NCI-H82 treated with DMSO at 0.1 percent for 48 hours (cell line): ENCODE data around the gene ST6GALNAC3.
"Not testable (repeated sequence)": the region's sequence is repeated elsewhere in the genome, so short reads cannot be mapped to it uniquely, and the experiment has no call there.

ENCODE experiments used
- DNase-seq: peaks from one replicate; lab custom pipeline; 2025; ENCODE audit not compliant: unreplicated experiment; lab: John Stamatoyannopoulos, UW

Gene ST6GALNAC3

DNA sequence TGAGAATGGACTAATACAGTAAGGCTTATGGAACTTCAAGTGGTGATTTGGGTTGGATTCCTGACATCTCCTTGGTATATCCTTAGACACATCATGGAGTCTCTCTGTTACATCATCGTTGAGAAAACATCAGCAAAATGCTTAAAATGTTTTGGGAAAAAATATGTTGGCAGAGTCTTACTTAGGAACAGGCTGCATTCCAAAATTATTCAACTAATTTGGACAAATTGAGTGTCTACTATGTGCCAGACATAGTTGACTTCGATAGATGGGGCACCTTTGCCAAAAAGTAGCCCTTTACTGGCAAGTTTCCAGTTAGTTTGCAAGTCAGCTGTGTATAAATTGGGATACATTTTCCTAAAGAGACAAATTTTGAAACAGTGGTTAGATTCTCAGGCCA lies 539.3 kb downstream of the ST6GALNAC3 start:
- DNase-seq: no peak

DNA sequence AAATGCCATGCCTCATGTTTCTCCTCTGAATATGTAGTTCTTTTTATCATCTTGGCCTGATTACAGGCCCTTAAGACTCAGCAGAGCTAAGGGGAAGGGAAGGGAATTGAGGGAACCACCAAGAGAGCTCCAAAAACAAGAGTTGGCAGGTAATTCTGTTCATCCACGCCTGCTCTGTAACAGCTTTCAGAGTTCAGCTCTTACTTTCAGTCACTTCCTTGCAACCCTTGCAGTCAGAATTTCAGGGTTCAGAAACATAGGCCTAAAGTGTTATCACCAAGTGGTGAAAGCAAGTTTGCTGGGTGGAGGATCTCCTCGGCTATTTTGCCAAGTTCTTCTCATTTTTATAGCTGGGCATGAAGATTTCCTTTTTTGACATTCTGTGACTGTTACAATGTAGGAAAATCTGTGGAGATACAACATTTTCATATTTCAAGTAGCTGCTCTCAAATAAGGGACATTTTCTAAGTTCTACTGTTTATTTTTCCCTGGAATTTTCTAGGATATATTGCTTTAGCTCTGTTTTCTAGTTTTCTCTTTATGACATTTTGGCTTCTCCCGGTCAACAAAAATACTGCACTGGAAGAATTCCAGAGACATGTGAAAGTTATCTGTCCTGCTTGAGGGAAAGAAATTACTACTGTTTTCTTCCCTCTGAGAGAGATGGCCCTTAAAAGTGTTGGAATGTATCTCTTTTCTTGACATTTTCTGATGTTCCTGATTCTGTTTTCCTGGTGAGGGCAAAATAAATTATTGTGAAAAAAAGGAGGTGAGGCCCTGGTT lies 540.9 kb downstream of the ST6GALNAC3 start:
- no peak for DNase-seq

DNA sequence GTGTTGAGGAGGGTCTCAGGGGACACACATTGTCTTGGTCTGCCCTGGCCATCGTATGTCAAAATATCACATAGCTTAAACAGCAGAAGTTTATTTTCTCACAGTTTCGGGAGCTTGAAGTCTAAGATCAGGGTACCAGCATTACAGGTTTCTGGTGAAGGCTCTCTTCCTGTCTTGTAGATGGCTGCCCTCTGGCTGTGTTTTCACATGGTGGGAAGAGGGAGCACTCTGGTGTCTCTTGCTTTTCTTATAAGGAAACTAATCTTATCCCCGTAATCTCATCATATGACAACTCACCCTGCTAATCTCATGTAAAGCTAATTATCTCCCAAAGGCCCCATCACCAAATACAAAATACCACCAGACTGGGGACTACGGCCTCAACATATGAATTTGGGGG lies 545.8 kb downstream of the ST6GALNAC3 start:
- peak; percentile 96 for DNase-seq

DNA sequence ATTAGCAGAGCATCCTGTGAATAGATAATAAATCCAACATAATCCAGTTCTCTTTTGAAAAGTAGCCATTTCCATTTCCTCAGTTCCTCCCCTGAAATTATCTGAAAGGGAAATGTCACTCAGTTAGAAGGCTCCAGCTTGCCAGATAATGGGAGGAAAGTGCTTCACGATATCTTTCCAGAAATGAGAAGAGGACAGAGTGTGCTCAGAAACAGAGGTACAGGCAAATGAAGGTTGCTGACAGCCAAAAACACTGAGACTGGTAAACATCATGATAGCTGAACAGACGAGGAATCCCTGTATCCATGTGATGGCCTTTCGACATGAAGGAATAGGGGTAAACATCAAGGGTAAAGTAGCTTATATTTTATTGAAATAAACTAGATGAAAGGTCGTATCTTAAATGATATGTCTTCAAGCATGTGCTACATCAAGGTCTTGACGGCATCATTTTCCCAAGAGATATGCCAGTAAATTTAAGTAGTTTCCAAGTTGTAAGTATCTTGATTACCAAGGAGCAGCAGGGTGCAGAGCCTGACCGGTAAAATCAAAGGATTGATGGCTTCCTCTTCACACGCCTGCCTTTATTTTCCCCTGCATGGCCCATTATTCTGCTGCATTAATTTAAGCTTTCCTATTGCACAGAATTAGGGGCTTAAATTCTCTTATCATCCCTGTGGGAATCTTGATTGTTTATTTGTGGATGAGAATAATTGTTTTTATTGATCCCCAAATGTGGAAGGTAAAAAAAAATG lies 548.4 kb downstream of the ST6GALNAC3 start:
- DNase-seq: no peak

DNA sequence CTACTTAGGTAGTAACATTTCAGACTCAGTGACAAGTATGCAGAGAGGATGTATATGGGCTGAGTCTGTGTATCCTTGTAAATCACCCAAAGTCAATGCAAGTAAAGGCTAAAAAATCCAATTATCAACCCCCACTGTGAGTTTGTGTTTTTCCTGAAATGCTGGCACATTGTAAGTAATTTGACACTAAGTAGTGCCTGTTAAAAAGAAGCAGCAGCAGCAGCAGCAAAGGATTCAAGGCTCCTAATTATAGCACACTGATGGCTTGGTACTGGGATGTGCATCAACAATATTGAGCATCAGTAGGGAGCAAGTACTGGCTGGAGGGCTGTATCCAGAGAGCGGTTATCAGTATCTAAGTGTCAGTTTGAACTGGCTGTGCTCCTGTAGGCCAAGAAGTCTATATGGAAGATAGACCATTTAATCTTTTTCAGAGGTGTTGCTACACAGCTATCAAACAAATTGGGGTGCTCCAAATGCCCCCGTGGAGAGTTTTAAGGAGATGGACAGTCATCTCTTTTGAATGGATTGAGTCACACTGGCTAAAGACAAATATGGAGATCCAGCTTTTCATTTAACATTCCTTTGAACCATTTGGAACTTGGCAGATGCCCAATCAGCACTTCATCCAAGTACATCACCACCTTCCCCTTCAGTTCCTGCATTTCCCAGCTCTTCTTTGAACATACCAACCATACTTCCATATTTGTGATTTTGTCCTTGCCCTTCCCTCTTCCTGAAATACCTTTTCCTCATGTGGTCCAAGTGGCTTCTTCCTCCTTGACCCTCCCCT lies 551.5 kb downstream of the ST6GALNAC3 start:
- DNase-seq: peak; percentile 59

DNA sequence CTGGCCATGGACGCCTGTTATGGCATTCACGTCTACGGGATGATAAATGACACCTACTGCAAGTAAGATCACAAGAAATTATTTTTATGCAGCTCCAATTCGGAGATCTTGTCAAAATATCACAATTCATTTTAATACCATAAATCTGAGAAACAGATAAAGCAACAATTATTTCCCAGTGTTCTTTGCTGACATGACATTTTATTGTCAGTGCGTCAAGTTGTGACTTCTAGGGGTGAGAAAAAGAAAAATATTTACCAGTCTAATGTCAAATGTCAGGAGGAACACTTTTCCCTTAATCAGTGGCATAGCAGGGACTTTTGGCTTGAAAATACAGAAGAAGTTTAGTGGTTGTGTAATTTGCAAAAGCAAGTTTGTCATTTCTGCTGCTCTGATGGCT lies 553.0 kb downstream of the ST6GALNAC3 start:
- no peak for DNase-seq

DNA sequence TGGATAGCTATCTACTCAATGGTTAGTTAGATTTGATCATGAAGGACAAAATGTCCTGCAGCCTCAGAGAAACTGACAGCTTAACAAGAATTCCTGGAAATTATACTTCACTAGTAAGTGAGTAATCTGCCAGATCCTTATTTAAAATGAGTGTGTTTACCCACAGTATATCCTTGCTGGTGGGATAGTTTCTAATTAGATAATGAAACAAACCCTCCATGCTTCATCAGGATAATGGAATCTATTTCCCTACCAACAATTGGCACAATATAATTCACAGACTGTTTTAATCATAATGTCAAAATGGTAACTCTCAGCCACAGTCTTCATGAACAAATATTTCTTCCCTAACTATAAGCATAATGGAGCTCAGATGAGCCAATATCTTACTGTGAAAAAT lies 553.4 kb downstream of the ST6GALNAC3 start:
- DNase-seq: no peak

DNA sequence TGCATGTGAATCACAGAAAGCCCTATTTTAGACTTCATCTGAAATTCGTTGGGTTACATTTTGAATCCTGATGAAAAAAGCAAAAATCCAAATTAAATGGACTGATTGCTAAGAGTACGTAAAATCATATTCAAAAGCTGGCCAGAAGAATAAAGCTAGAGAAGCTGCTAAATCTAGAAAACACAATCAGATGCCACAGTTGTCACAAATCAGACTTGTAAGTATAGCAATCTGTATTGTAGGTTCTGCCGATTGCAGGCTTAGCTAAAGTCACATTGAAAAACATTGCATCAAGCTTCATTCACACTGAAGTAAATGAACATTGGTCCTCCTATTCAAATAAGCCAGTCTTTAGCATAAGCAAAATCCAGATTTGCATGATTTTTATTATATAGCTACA lies 557.6 kb downstream of the ST6GALNAC3 start:
- DNase-seq: no peak

DNA sequence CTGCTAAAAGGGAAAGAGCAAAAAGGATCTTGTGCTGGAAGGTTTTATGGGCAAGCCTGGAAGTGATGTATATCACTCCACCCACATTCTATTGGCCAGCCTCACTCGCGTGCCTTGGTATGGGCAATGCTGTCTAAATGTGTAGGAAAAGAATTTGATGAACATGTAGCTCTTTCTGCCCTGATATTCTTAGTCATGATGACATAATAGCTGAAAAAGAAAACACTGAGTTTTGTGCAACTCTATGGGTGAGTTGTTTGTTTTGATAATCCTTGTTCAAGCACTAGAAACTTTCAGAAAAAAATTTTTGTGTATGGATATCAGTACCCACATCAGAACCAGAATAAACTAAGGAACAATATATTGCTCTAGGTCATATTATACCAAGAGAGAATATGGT lies 561.2 kb downstream of the ST6GALNAC3 start:
- no peak for DNase-seq

DNA sequence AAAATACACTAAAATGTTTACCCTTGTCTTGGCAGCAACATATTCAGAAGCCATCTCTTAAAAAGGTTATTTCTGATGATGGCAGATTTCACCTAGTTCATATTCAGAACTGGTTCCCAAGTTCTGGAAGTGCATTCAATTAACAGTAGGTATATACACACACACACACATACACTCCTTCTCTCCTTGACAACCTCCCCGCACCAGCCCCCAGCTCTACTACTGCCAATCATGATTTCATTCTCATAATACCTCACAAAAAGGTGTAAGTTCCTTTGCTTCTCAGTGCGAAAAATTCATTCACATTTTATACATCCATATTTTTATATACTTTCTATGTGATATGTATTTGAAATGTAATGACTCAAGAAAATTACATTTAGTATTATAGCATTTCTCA lies 564.6 kb downstream of the ST6GALNAC3 start:
- DNase-seq: no peak

DNA sequence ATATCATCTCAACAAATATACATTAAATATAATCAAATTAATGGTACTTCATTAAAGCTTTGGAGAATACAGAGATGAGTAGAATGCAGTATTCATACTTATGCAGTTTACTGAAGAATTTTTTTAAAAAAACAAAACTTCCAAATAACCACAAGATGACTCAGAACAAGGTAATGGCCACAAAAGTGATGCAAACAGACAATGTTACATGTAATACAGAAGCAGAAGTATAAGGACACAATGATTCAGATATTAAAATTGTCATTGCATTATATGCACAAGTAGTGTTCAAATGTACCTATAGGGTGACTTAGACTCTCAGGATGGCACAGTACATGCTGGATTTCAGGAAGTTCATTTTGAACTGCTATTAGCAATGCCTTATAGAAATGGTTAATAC lies 565.5 kb downstream of the ST6GALNAC3 start:
- DNase-seq: no peak

DNA sequence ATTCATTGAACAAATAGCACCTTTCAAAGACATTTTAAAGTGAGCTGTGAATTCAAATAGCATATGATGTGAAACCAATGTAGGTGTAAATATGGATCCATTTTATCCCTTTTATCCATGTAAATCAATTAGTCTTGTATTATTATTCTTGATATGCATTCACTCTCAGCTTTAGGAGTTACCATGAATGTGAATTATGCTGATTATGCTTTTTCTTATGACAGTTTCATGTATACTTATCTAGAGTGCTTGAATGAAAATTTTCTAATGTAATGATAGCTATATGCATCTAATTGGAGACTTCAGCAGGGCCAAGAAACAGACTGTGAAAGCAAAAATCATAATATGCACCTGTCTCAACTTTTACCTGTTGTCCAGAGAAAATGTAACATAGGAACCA lies 566.2 kb downstream of the ST6GALNAC3 start:
- no peak for DNase-seq

DNA sequence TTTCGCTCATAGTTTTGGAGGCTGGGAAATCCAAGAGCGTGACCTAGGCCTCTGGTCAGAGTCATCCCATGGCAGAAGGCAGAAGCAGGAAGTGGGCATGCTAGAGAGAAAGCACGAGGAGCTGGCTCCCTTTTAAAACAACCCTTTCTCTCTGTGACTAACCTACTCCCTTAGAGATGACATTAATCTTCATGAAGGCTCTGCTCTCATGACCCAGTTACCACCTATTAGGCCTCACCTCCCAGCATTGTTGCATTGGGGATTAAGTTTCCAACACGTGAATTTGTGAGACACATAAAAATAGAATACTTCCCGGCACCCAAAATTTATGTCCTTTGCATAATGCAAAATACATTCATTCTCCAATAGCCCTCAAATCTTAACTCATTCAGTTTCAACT lies 569.6 kb downstream of the ST6GALNAC3 start:
- DNase-seq: no peak

DNA sequence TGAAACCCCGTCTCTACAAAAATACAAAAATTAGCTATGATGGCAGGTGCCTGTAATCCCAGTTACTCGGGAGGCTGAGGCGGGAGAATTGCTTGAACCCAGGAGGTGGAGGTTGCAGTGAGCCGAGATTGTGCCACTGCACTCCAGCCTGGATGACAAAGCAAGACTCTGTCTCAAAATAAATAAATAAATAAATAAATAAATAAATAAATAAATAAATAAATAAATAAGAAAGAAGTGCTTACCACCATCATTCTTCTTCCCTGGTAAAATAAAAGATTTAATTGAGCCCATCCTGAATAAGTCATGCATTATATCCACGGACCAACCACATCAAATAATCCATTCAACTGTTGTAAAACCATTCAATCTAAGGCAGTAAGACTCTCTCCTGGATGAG lies 578.3 kb downstream of the ST6GALNAC3 start:
- DNase-seq: not testable (repeated sequence)

DNA sequence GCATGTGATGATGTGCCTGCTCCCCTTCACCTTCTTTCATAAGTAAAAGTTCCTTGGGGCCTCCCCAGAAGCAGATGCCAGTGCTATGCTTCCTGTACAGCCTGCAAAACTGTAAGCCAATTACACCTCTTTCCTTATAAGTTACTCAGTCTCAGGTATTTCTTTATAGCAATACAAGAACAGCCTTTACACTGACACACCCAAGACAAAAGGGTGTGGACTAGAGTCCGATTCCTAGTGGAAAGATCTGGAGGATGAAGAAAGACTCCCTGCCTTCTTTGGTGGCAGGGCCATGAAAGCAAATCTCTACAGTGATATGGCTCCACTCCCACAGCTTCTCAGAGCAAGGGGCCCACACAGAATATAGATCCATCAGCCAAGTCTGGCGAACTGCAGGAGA lies 583.1 kb downstream of the ST6GALNAC3 start:
- no peak for DNase-seq

DNA sequence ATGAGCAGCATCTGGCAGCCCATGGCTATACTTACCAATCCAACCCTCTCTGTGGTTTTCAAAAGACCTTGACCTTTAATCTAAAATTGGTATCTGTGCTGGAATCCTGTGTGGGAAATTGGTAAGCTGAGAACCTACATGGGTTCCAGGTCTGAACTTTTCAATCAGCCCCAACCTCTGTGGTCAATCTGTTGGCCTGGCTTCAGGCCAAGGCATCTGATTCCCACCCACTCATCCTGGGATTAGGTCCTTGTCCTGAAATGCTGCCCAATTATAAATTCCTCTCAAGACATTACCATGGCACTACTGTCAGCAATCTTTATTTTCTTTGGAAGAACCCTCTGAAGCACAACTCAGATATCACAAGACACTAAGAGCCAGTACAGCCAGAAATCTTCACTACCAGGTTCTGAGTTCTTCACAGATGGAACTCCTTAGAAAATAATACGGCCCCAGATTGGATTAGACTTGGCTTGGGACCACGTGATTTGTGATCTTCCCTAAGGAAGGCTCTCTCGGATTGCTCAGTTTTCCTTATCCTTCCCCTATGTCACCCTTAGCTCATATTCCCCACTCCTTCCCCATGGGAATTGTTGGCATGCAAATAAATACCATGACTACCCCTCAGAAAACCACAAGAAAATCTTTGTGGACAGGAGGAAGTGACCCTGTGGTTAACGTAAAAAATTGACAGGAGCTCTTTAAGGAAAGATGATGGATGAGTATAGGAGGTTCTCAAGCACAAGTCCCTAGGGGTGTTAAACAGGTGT lies 584.8 kb downstream of the ST6GALNAC3 start:
- peak; percentile 31 for DNase-seq

DNA sequence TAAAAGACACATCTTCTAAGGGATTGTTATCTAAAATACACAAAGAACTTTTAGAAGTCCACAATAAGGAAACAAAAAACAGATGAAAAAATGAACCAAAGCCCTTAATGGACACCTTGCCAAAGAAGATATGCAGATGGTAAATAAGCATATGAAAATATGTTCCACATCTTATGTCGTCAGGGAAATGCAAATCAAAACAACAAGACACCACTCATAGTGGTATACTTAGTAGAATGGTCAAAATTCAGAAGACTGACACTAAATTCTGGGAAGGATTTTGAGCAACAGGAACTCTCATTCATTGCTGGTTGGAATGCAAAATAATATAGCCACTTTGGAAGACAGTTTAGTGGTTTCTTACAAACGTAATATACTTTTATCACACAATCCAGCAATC lies 587.0 kb downstream of the ST6GALNAC3 start:
- DNase-seq: no peak

DNA sequence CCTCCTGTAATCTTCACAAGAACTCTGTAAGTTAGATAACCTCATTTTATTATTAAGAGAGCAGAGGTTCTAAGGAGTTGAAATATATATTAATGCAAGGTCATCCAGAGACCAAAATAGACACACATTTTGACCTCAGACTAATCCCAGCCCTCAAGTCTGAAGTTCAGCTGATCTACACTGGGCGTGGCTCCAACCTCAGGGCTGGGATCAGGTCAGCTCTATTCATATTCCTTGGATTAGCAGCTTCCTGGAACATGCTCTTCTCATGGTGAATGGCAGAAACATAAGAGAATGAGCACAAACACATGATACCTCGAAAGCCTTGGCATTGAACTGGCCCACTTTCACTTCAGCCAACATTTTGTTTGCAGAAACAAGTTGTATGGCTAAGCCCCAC lies 592.0 kb downstream of the ST6GALNAC3 start:
- no peak for DNase-seq

DNA sequence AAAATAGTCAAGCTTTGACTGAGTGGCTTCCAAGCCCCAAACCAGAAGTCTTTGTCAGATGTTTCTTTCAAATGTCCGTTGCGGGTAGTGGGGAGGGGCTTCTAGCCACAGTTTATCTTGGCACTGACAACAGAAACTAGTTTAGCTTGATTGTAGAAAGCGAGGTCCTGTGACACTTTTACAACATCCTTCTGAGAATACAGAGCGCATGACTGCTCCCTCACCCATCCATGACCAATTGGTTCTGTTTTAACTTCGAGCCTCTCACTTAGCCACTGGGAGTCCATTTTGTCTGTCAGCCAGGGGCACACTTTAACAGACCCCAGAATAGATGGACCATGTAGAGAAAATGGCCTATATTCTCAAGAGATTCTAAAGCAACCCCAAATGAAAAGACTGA lies 593.5 kb downstream of the ST6GALNAC3 start:
- DNase-seq: no peak

DNA sequence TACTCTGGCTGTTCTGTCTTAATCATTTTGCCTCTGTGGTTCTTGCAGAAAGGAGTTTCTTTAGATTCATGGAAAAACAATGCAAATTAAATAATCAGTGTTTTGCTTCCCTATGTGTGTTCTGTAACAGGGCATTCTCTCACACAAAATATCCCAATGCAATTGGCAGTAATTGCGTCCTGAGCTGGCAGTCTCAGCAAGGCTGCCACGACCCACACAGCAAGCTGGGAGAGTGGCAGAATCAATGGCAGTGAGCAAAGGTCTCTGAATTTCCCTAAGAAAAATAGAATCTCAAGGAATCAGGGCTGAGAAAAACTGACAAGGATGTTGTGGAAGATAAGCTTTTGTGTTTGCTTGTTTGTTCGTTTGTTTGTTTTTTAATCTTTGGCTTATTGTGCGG lies 594.6 kb downstream of the ST6GALNAC3 start:
- no peak for DNase-seq
